GM18499 (cell line): ENCODE results near the gene UNC5C.

Experiments
- ATAC-seq: cut with Tn5 transposase; IDR thresholded peaks from one replicate; pipeline ENCODE4 v1.9.1; 2021; ENCODE audit warnings: moderate number of reproducible peaks; ENCODE audit not compliant: insufficient read depth, unreplicated experiment

The UNC5C gene

DNA sequence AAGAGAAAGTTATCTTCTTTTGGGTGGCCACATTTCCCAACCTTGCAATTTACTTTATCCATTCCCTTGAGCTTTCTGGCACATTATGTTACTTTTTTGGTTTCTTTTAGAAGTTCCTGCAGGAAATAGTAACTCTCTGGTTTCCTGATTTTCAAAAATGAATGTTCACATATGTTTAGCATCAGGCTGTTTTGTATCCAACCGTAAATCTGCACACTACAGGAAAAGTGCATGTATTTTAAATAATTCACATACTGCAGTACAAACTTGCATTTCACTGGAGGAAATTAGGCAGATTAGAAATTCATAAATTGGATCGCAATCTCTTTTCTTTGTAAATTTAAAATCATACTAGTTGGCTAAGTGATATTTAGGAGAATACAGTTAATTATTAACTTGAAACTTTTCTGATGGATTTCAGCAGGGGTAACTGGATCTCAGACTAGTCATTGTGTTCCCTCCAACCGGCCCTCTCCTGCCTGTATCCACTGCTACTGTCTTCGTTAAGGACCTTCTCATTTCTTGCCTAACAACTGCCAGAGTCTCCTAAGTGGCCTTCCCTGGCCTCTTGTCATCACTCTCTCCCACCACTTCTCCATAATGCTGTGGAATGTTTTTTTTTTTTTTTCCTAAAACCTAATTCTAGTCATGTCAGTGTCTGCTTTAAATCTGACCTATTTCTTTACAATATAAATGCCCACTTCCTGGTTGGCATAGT, 137.2 kb downstream of the UNC5C start:
- ATAC-seq, result no peak

GRCh38 chr4:95410387-95410977, 138.3 kb downstream of the UNC5C start:
- ATAC-seq, result no peak

- no peak for ATAC-seq
Measured at GRCh38 chr4:95409750-95410149, 139.0 kb downstream of the UNC5C start.

GRCh38 chr4:95409127-95409526, 139.6 kb downstream of the UNC5C start:
- no peak for ATAC-seq

- ATAC-seq, result no peak
Measured at GRCh38 chr4:95402299-95402698, 146.5 kb downstream of the UNC5C start.

DNA sequence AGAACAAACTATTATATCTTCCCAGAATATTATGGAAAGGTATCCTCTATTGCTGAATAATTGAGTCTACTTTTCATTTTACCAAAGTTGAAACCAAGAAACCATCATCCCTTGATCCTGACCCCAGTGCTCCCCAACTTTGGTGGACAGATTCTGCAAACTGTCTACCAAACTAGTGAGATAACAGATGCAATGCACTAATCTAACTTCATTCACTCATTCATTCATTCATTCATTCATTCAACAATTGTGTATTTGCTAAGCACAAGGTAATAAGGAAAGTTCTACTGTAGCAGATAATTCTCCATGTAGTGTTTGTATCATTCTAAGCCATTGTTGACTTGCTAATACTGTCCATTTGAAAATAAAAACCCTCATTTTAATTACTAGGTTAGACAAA, 150.6 kb downstream of the UNC5C start:
- ATAC-seq, result no peak

- ATAC-seq, result no peak
Measured at GRCh38 chr4:95394752-95395306, 153.9 kb downstream of the UNC5C start.

DNA sequence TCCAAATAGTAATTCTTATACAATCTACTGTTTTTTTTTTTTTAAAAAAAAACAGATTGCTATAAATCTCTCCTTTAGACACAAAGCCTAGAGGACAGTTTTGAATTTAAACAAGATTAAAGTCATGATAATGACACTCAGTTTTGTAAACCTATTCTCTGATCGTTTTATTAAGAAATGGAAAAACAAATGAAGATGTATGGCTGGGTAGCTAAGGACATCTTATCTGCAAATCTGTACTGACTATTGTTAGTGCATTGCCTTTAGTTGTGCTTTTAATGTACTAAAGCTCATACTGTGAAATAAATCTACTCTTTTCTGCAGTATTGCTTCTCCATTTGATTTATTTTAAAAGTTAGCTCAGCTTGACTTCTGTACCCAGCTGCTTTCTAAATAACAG, 155.0 kb downstream of the UNC5C start:
- ATAC-seq, result no peak

DNA sequence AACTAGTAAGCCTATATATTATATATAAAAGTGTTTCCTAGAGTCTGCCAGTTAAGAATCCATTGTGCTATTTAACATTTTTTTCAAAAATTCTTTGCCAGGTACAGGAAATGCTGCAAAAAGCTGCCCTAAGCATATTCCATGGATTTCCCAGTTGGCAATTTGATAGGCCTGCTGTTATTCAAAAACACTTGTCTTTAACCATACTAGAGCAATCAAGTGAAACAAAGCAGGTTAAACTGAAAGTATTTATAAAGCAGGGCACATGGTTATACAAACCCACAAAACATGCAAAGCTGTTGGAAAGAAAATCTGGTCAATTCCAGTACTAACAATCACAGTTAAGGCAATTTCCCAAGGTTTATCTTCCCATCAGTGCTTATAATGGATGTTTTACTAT, 159.9 kb downstream of the UNC5C start:
- ATAC-seq, result no peak

- ATAC-seq, result no peak
Measured at GRCh38 chr4:95387719-95388118, 161.1 kb downstream of the UNC5C start.

DNA sequence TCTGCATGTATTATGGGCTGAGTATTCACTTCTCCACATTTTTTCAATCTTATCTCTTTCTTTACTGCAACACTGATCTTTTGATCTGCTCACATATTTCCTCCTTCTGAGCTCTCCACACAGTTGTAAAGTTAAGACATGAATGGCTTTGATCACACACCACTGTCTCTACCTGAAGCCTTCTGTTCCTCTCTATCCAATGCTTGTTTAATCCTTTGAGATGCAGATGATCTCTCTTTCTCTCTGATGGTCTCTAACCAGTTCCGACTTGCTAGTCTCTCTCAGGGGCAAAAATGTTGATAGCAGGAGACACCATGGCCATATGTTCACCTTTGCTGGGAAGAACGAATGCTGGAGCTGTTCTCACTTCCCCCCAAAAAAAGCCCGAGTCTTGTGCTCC, 162.4 kb downstream of the UNC5C start:
- no peak for ATAC-seq

DNA sequence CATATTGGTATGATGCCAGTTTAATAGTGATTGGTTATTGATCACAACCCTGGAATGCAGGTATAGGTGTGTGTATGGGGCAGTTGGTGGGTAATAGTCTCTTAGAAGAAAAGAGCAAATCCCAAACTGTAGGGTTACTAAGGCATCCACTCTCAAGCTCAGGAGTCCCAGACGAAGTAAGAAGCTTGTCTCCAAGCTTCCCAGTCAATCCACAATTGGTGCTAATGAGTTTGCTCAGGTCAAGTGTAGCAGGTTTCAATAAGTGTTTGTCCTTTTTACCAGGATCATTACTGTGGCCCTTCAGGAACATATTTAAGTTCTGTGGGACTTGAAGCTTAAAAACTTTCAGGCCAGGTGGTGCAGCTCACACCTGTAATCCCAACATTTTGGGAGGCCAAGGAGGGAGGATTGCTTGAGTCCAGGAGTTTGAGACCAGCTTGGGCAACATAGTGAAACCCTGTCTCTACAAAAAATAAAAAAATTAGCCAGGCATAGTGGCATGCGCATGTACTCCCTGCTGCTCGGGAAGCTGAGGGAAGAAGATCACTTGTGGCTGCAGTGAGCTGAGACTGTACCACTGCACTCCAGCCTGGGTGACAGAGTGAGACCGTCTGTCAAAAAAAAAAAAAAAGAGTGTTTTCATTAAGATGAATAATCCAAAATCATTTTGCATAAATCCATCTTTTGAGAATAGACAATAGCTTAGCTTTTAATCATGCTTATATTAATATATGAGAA, 166.8 kb downstream of the UNC5C start:
- ATAC-seq, result no peak

DNA sequence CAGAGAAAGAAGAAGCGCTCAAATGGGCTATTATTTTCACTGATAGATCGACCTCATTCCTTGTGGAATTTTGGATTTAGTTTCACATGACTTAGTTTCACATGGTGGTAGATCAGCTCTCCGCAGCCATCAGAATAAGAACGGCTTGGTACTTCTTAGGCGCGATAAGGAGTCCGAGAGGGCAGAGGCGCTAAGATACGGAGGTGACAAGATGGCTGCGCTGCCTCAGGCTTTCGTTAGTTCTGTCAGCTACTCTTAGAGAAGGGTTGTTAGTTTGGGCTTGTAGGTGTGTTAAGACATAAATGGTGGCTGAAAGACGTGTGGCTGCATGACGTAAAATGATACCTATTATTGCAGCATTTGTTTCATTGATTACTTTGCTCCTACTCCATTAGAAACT, 169.1 kb downstream of the UNC5C start:
- ATAC-seq, result no peak

- no peak for ATAC-seq
Measured at GRCh38 chr4:95377366-95377900, 171.3 kb downstream of the UNC5C start.

DNA sequence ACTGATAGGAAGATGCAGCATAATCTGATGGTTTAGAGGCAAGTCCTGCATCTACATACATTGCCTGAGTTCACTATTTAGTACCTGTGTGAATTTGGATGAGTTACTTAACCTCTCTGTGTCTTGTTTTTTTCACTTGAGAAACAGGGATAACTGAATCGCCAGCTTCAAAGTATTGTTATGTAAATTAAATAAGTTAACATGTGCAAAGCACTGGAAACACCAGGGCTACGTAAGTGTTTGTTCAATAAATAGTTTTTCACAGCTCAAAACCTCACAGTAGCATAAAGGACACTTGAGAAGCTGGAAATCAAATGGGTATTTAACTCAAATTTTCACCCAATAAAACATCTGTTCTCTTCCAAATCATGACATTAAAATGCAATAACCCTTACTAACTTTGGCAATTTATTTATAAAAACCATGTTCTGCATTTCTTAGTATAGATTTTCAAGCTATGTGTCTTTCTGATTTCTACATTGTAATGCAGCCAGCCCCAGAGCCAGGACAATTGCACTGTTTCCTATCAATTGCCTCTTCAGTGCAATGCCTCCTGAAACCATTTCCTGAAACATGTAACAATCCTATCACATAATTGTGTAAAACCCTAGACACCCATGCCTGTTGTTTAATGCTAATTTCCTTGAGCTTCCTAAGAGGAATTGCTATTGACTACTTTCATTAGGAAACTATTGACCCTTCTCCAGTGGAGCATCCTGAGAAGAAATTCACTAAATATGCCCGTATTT, 177.1 kb downstream of the UNC5C start:
- no peak for ATAC-seq

DNA sequence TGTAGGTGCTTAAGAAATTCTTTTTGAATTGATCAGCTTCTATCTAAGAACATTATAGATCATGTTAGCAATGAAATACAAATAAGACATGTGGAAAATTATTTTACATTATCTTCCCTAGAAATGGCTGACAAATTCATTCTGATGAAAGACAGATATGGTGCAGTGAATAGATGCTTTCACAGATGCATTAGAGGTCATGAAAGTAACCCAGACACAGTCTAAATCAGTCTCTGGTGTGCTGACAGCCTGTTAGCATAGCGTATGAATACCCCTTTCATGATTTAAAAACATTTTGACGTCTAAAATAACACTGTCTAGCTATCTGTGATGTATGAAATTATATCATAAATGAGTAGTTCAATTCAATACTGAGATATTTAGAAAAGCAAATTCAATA, 180.9 kb downstream of the UNC5C start:
- no peak for ATAC-seq

GRCh38 chr4:95363966-95364365, 184.8 kb downstream of the UNC5C start:
- no peak for ATAC-seq

- no peak for ATAC-seq
Measured at GRCh38 chr4:95363559-95363925, 185.2 kb downstream of the UNC5C start.

- no peak for ATAC-seq
Measured at GRCh38 chr4:95362906-95363558, 185.7 kb downstream of the UNC5C start.

DNA sequence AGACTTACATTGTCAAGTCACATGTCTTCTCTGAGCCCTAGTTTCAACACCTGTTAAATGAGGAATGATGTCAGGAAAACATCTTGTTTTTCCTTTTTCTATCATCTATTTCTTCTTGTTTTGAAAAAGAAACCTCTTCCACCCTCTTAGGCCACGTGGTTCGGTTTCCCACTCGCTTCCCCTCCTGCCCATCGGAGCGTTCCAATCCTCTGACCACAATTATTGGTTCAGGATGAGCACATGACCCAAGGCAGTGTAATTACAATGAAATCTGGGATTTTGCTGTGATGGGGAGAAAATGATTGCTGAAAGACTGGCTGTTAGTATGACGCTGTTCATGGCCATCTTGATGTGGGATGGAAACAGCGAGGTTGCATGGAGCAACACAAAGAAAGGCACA, 186.7 kb downstream of the UNC5C start:
- ATAC-seq, result no peak
